Stomach (tissue), 4 donors: ENCODE measurements around the gene CTSH.

Source experiments
- CTCF ChIP-seq, 7 experiments: fragments of 450-650 bp in 4 of 7; fragments of 200-600 bp in 3 of 7; sonication (generic) in 3 of 7; IDR thresholded peaks; one replicate each; pipeline ENCODE4 v1.5.1; 2016 to 2019; ENCODE audit warnings: antibody characterized with exemption in 7 of 7, control low read depth in 2 of 7, mild to moderate bottlenecking in 1 of 7
- EP300 ChIP-seq: sonication (generic); formaldehyde crosslinking; IDR thresholded peaks from one replicate; pipeline ENCODE4 v1.6.1; 2017; ENCODE audit warnings: antibody characterized with exemption

- TF ChIP-seq CTCF (IDR thresholded peaks at IDR 0.05) (no peak), EP300 (no peak)
Measured at GRCh38 chr15:78956937-78957336, 12.1 kb upstream of the CTSH start.
